Liver (tissue), 9 donors: ENCODE data around the gene KIAA0513. TPM values are rescaled to one million over a fixed set of nuclear protein-coding genes. Genes with fewer than 3 reads are reported as not detected.

ENCODE experiments used
- DNase-seq: peaks from one replicate; pipeline ENCODE4 v3.0.0-alpha.2; 2017; ENCODE audit warnings: low spot score
- H3K27ac ChIP-seq, 2 donors: one replicate each; pipeline ENCODE4 v1.7.0; 2013; ENCODE audit warnings: inconsistent platforms in 2 of 2, low read length in 2 of 2, control low read depth in 1 of 2, low read depth in 1 of 2, mild to moderate bottlenecking in 1 of 2
- H3K27me3 ChIP-seq, 4 donors: one replicate each; pipeline versions ENCODE4 v1.6.1 to v1.7.0; 2013; ENCODE audit warnings: low read length in 3 of 4, inconsistent platforms in 1 of 4, mild to moderate bottlenecking in 1 of 4, moderate library complexity in 1 of 4; ENCODE audit not compliant: control insufficient read depth in 4 of 4, insufficient read depth in 4 of 4
- H3K36me3 ChIP-seq, 4 donors: one replicate each; pipeline versions ENCODE4 v1.6.1 to v1.7.0; 2013; ENCODE audit warnings: low read length in 3 of 4, mild to moderate bottlenecking in 3 of 4, low read depth in 1 of 4, moderate library complexity in 1 of 4; ENCODE audit not compliant: control insufficient read depth in 4 of 4, insufficient read depth in 3 of 4
- H3K4me1 ChIP-seq, 4 donors: one replicate each; pipeline versions ENCODE4 v1.6.1 to v1.7.0; 2013; ENCODE audit warnings: low read length in 3 of 4, mild to moderate bottlenecking in 3 of 4, moderate library complexity in 1 of 4; ENCODE audit not compliant: control insufficient read depth in 4 of 4, insufficient read depth in 4 of 4
- H3K4me3 ChIP-seq, 3 donors: one replicate each; pipeline versions ENCODE4 v1.6.1 to v1.7.0; 2013; ENCODE audit warnings: low read length in 3 of 3, control low read depth in 1 of 3, low read depth in 1 of 3, mild to moderate bottlenecking in 1 of 3
- H3K9ac ChIP-seq, 2 donors: one replicate each; pipeline ENCODE4 v1.7.0; 2013; ENCODE audit warnings: low read length in 2 of 2, mild to moderate bottlenecking in 2 of 2, moderate library complexity in 2 of 2, control low read depth in 1 of 2, low read depth in 1 of 2
- H3K9me3 ChIP-seq, 4 donors: one replicate each; pipeline versions ENCODE4 v1.6.1 to v1.7.0; 2013; ENCODE audit warnings: low read length in 3 of 4; ENCODE audit not compliant: control insufficient read depth in 4 of 4
- EGR1 ChIP-seq, 2 donors: IDR thresholded peaks; 2 replicates each; pipeline ENCODE4 v1.6.1; 2016 to 2018; ENCODE audit warnings: antibody characterized with exemption in 2 of 2, low read depth in 2 of 2
- FOXA1 ChIP-seq: IDR thresholded peaks from 2 replicates; pipeline ENCODE4 v1.6.1; 2016; ENCODE audit warnings: antibody characterized with exemption
- GABPA ChIP-seq, 2 donors: IDR thresholded peaks in 1 of 2; conservative IDR thresholded peaks in 1 of 2; 2 replicates each; pipeline ENCODE4 v1.6.1; 2016; ENCODE audit warnings: antibody characterized with exemption in 2 of 2, mild to moderate bottlenecking in 1 of 2, moderate library complexity in 1 of 2
- HNF4A ChIP-seq, 2 donors: conservative IDR thresholded peaks; 2 replicates each; pipeline ENCODE4 v1.6.1; 2016; ENCODE audit warnings: antibody characterized with exemption in 2 of 2, mild to moderate bottlenecking in 2 of 2
- HNF4G ChIP-seq: IDR thresholded peaks from 2 replicates; pipeline ENCODE4 v1.6.1; 2016; ENCODE audit warnings: antibody characterized with exemption
- JUND ChIP-seq, 2 donors: IDR thresholded peaks; 2 replicates each; pipeline ENCODE4 v1.6.1; 2016; ENCODE audit warnings: antibody characterized with exemption in 2 of 2
- NR2F2 ChIP-seq: IDR thresholded peaks from 2 replicates; pipeline ENCODE4 v1.6.1; 2016; ENCODE audit warnings: antibody characterized with exemption
- RAD21 ChIP-seq, 2 donors: IDR thresholded peaks; 2 replicates each; pipeline ENCODE4 v1.6.1; 2016; ENCODE audit warnings: antibody characterized with exemption in 2 of 2, mild to moderate bottlenecking in 2 of 2
- RXRA ChIP-seq, 2 donors: IDR thresholded peaks; 2 replicates each; pipeline ENCODE4 v1.6.1; 2017 to 2018; ENCODE audit warnings: antibody characterized with exemption in 2 of 2, mild to moderate bottlenecking in 1 of 2
- SP1 ChIP-seq: IDR thresholded peaks from 2 replicates; pipeline ENCODE4 v1.6.1; 2018; ENCODE audit warnings: antibody characterized with exemption, mild to moderate bottlenecking
- YY1 ChIP-seq: IDR thresholded peaks from 2 replicates; pipeline ENCODE4 v1.6.1; 2016; ENCODE audit warnings: antibody characterized with exemption, mild to moderate bottlenecking
- WGBS: extraction: QIAGEN DNeasy Blood & Tissue Kit; methylation state at CpG from one replicate; pipeline ENCODE4 v1.1.7; 2013; 5-methylcytosine and 5-hydroxymethylcytosine counted together
- polyA plus RNA-seq, 2 donors: library from polyadenylated mRNA; stranded (reverse) in 1 of 2; unstranded in 1 of 2; fragments of 200-250 nt in 1 of 2; fragments of >200 nt in 1 of 2; fragmentation: Nextera tagmentation in 1 of 2; extraction: Ambion mirVana in 1 of 2; gene quantifications; one replicate each; pipeline versions ENCODE4 v1.2.1 to v1.2.3, GENCODE V29; 2013 to 2015
- total RNA-seq, 2 donors: library from RNA; depleted of rRNA; stranded (reverse); fragments of >200 nt; gene quantifications; one replicate each; pipeline ENCODE4 v1.2.3, GENCODE V29; 2014
- TF ChIP-seq, protein P1 (sequence below): IDR thresholded peaks from 2 replicates; pipeline ENCODE4 v1.6.1; 2016; ENCODE audit warnings: antibody characterized with exemption
- TF ChIP-seq, protein P2 (sequence below): IDR thresholded peaks from 2 replicates; pipeline ENCODE4 v1.6.1; 2016; ENCODE audit warnings: antibody characterized with exemption
- TF ChIP-seq, protein P3 (sequence below): IDR thresholded peaks from 2 replicates; pipeline ENCODE4 v1.6.1; 2016; ENCODE audit warnings: antibody characterized with exemption
- TF ChIP-seq, protein P4 (sequence below): fragments of 150-350 bp; IDR thresholded peaks from 2 replicates; pipeline ENCODE4 v1.5.1; 2017; ENCODE audit warnings: improper control_type of control experiment, low read depth, low read length; ENCODE audit not compliant: missing input control
- donor health status: healthy.
- donor health status: healthy.
- donor health status: healthy.
- donor health status: healthy.
- donor health status: healthy.

KIAA0513 gene
- total and polyA plus RNA-seq, 4 donors, result 1.5 to 5.9 (median 2.9) TPM

DNA sequence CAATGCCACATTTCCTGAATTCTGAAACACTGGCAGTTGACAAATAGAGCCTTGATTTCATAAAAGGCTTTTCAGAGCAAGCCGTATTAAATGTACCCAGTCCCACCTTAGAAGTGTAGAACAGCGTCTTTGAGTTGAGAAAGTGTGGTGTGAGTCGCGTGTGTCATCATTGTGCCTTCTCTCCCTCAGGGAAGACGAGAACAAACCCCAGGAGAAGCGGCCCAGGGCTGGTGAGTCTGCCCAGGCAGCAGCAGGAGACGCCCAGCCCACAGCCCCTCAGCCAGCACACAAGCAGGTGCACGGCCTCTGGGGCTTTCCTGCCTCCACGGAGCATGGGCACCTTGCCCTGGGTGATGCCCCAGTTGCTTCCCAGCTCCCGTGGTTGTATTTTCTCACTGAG, 50.6 kb downstream of the KIAA0513 start:
- WGBS, result 93% methylated on average over 10 of the region's 10 CpGs
- Histone ChIP-seq H3K27ac (no peak overlapping the region), H3K27me3 (no peaks in the 10 kb centered on the region), H3K9ac (no peak overlapping the region), H3K4me1 (no peaks in the 10 kb centered on the region), H3K9me3 (no peaks in the 10 kb centered on the region), H3K36me3 (peaks cover 0 to 16% (median 6%) of the 10 kb centered on the region in 4 donors), H3K4me3 (no peak overlapping the region)
- TF ChIP-seq GABPA (IDR thresholded peaks at IDR 0.05 in 1 of 2, conservative IDR thresholded peaks at IDR 0.05 in 1 of 2) (no peak), EGR1 (IDR thresholded peaks at IDR 0.05; ENCODE audit: low read depth in 2 of 2) (no peak), YY1 (no peak), SP1 (no peak), RAD21 (IDR thresholded peaks at IDR 0.05) (no peak), RXRA (IDR thresholded peaks at IDR 0.05) (no peak), JUND (IDR thresholded peaks at IDR 0.05) (no peak), HNF4G (no peak), HNF4A (conservative IDR thresholded peaks at IDR 0.05) (no peak), NR2F2 (no peak), FOXA1 (no peak)
- TF ChIP-seq, protein P1, sequence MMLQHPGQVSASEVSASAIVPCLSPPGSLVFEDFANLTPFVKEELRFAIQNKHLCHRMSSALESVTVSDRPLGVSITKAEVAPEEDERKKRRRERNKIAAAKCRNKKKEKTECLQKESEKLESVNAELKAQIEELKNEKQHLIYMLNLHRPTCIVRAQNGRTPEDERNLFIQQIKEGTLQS, result no peak
- TF ChIP-seq, protein P2, sequence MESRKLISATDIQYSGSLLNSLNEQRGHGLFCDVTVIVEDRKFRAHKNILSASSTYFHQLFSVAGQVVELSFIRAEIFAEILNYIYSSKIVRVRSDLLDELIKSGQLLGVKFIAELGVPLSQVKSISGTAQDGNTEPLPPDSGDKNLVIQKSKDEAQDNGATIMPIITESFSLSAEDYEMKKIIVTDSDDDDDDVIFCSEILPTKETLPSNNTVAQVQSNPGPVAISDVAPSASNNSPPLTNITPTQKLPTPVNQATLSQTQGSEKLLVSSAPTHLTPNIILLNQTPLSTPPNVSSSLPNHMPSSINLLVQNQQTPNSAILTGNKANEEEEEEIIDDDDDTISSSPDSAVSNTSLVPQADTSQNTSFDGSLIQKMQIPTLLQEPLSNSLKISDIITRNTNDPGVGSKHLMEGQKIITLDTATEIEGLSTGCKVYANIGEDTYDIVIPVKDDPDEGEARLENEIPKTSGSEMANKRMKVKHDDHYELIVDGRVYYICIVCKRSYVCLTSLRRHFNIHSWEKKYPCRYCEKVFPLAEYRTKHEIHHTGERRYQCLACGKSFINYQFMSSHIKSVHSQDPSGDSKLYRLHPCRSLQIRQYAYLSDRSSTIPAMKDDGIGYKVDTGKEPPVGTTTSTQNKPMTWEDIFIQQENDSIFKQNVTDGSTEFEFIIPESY, result no peak
- TF ChIP-seq, protein P3, sequence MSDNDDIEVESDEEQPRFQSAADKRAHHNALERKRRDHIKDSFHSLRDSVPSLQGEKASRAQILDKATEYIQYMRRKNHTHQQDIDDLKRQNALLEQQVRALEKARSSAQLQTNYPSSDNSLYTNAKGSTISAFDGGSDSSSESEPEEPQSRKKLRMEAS, result no peak
- TF ChIP-seq, protein P4, sequence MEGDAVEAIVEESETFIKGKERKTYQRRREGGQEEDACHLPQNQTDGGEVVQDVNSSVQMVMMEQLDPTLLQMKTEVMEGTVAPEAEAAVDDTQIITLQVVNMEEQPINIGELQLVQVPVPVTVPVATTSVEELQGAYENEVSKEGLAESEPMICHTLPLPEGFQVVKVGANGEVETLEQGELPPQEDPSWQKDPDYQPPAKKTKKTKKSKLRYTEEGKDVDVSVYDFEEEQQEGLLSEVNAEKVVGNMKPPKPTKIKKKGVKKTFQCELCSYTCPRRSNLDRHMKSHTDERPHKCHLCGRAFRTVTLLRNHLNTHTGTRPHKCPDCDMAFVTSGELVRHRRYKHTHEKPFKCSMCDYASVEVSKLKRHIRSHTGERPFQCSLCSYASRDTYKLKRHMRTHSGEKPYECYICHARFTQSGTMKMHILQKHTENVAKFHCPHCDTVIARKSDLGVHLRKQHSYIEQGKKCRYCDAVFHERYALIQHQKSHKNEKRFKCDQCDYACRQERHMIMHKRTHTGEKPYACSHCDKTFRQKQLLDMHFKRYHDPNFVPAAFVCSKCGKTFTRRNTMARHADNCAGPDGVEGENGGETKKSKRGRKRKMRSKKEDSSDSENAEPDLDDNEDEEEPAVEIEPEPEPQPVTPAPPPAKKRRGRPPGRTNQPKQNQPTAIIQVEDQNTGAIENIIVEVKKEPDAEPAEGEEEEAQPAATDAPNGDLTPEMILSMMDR, result no peak
- DNase-seq, result no peak

DNA sequence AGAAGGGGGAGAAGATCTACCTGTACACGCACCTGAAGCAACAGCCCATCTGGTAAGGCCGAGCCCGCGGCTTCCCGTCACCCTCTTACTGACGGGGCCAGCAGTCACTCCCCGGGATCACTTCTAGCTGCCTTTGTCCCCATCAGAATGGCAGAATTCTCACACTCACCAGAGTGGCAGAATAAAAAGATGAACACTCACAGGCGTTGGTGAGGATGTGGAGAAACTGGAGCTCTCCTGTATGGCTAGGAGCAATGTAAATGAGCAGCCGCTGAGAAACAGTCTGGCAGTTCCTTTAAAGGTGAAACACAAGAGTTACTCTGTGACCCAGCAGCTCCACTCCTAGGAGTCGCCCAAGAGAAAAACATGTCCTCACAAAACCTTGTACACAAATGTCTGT, 51.4 kb downstream of the KIAA0513 start:
- Histone ChIP-seq H3K4me3 (no peak overlapping the region), H3K9ac (no peak overlapping the region), H3K27me3 (no peaks in the 10 kb centered on the region), H3K9me3 (no peaks in the 10 kb centered on the region), H3K4me1 (no peaks in the 10 kb centered on the region), H3K27ac (no peak overlapping the region), H3K36me3 (peaks cover 0 to 16% (median 6%) of the 10 kb centered on the region in 4 donors)
- TF ChIP-seq RXRA (IDR thresholded peaks at IDR 0.05) (no peak), JUND (IDR thresholded peaks at IDR 0.05) (no peak), FOXA1 (no peak), SP1 (no peak)
- TF ChIP-seq, protein P4, result no peak
- DNase-seq, result no peak
- 98% methylated on average over 10 of the region's 10 CpGs for WGBS
